Lower leg skin (tissue), 3 donors: ENCODE data around the gene IL12RB2.

ENCODE experiments used
- CTCF ChIP-seq, 3 donors: fragments of 450-650 bp; IDR thresholded peaks; one replicate each; pipeline ENCODE4 v1.5.1; 2016; ENCODE audit warnings: antibody characterized with exemption in 3 of 3, mild to moderate bottlenecking in 3 of 3, moderate library complexity in 2 of 3
- POLR2A ChIP-seq, 2 donors: fragments of 450-650 bp; IDR thresholded peaks; one replicate each; pipeline ENCODE4 v1.6.1; 2016 to 2017; ENCODE audit warnings: antibody characterized with exemption in 2 of 2, mild to moderate bottlenecking in 1 of 2, moderate library complexity in 1 of 2

GRCh38 chr1:67371043-67371442 lies 63.4 kb downstream of the IL12RB2 start:
- no peak for TF ChIP-seq POLR2A (IDR thresholded peaks at IDR 0.05)
- TF ChIP-seq CTCF (IDR thresholded peaks at IDR 0.05), result no peak
